ENCODE measurements around the gene SCNN1B.

Gene SCNN1B

GRCh38 chr16:23343643-23344612 is 41.8 kb downstream of the SCNN1B start:
- H3K27ac ChIP-seq (ENCODE audit: low read length) = no peak overlapping the region
- no peaks in the 10 kb centered on the region for H3K36me3 ChIP-seq (ENCODE audit: control insufficient read depth, low read depth, low read length)
- no peaks in the 10 kb centered on the region for H3K27me3 ChIP-seq (ENCODE audit: control insufficient read depth, insufficient read depth, low read length)
- no peaks in the 10 kb centered on the region for H3K9me3 ChIP-seq (ENCODE audit: control insufficient read depth, low read depth, low read length)
- H3K9ac ChIP-seq (ENCODE audit: low read length) = no peak overlapping the region
- peaks cover 3% of the 10 kb centered on the region for H3K4me1 ChIP-seq (ENCODE audit: control insufficient read depth, low read depth, low read length)
- H3K4me3 ChIP-seq (ENCODE audit: low read length) = no peak overlapping the region

DNA sequence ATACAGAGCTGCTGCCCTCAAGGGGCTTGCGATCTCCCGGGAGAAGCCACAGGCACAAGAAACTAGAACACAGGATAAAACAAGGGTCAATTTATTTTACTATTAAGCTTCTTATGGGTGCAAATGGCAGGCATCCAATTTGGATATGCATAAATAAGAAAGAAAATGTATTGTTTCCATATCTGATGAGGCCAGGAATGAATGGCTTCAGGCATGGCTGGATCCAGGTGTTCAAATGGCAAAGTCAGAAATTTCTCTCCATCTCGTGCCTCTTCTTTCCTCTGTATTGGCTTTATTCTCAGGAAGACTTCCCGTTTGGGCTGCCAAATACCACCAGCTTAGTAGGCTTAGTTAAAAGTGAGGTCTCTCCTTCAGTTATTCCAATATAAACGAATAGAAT is 43.1 kb downstream of the SCNN1B start:
- Histone ChIP-seq H3K27ac (ENCODE audit: low read length) (no peak overlapping the region), H3K4me1 (ENCODE audit: control insufficient read depth, low read depth, low read length) (peaks cover 3% of the 10 kb centered on the region), H3K9ac (ENCODE audit: low read length) (no peak overlapping the region), H3K4me3 (ENCODE audit: low read length) (no peak overlapping the region), H3K36me3 (ENCODE audit: control insufficient read depth, low read depth, low read length) (no peaks in the 10 kb centered on the region), H3K9me3 (ENCODE audit: control insufficient read depth, low read depth, low read length) (no peaks in the 10 kb centered on the region), H3K27me3 (ENCODE audit: control insufficient read depth, insufficient read depth, low read length) (no peaks in the 10 kb centered on the region)

DNA sequence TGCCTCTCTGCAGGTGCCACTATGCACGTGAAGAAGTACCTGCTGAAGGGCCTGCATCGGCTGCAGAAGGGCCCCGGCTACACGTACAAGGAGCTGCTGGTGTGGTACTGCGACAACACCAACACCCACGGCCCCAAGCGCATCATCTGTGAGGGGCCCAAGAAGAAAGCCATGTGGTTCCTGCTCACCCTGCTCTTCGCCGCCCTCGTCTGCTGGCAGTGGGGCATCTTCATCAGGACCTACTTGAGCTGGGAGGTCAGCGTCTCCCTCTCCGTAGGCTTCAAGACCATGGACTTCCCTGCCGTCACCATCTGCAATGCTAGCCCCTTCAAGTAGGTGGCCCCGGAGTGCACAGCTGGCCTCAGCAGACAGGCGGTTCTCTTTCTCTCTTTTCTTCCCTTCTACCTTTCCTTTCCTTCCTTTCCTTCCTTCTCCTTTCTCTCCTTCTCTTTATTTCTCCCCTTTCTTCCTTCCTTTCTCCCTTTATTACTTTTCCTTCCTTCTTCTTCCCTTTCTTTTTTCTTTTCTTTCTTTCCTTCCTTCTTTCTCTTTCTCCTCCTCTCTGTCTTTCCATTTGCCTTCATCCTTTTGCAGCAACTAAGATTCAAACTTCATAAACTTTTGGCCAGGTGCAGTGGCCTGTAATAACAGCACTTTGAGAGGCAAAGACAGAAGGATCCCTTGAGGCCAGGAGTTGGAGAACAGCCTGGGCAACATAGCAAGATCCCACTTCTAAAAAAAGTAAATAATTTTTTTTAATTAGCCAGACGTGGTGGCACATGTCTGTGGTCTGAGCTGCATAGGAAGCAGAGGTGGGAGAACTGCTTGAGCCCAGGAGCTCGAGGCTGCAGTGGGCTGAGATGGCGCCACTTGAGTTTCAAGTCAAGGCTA is 46.7 kb downstream of the SCNN1B start:
- Histone ChIP-seq H3K9ac (ENCODE audit: low read length) (no peak overlapping the region), H3K36me3 (ENCODE audit: control insufficient read depth, low read depth, low read length) (no peaks in the 10 kb centered on the region), H3K4me1 (ENCODE audit: control insufficient read depth, low read depth, low read length) (peaks cover 3% of the 10 kb centered on the region), H3K27ac (ENCODE audit: low read length) (no peak overlapping the region), H3K4me3 (ENCODE audit: low read length) (no peak overlapping the region), H3K9me3 (ENCODE audit: control insufficient read depth, low read depth, low read length) (no peaks in the 10 kb centered on the region), H3K27me3 (ENCODE audit: control insufficient read depth, insufficient read depth, low read length) (no peaks in the 10 kb centered on the region)

GRCh38 chr16:23351360-23351759 is 49.3 kb downstream of the SCNN1B start:
- Histone ChIP-seq H3K27me3 (ENCODE audit: control insufficient read depth, insufficient read depth, low read length) (no peaks in the 10 kb centered on the region), H3K36me3 (ENCODE audit: control insufficient read depth, low read depth, low read length) (no peaks in the 10 kb centered on the region), H3K9me3 (ENCODE audit: control insufficient read depth, low read depth, low read length) (no peaks in the 10 kb centered on the region), H3K9ac (ENCODE audit: low read length) (no peak overlapping the region), H3K4me3 (ENCODE audit: low read length) (no peak overlapping the region), H3K4me1 (ENCODE audit: control insufficient read depth, low read depth, low read length) (no peaks in the 10 kb centered on the region), H3K27ac (ENCODE audit: low read length) (no peak overlapping the region)

- no peak overlapping the region for H3K9ac ChIP-seq (ENCODE audit: low read length)
- H3K27ac ChIP-seq (ENCODE audit: low read length) = no peak overlapping the region
- H3K9me3 ChIP-seq (ENCODE audit: control insufficient read depth, low read depth, low read length) = no peaks in the 10 kb centered on the region
- H3K36me3 ChIP-seq (ENCODE audit: control insufficient read depth, low read depth, low read length) = no peaks in the 10 kb centered on the region
- H3K4me1 ChIP-seq (ENCODE audit: control insufficient read depth, low read depth, low read length) = no peaks in the 10 kb centered on the region
- H3K4me3 ChIP-seq (ENCODE audit: low read length) = no peak overlapping the region
- no peaks in the 10 kb centered on the region for H3K27me3 ChIP-seq (ENCODE audit: control insufficient read depth, insufficient read depth, low read length)
These were observed 51.3 kb downstream of the SCNN1B start for GRCh38 chr16:23353440-23353839.

- H3K27me3 ChIP-seq (ENCODE audit: control insufficient read depth, insufficient read depth, low read length) = no peaks in the 10 kb centered on the region
- no peak overlapping the region for H3K9ac ChIP-seq (ENCODE audit: low read length)
- H3K27ac ChIP-seq (ENCODE audit: low read length) = no peak overlapping the region
- no peaks in the 10 kb centered on the region for H3K4me1 ChIP-seq (ENCODE audit: control insufficient read depth, low read depth, low read length)
- no peaks in the 10 kb centered on the region for H3K36me3 ChIP-seq (ENCODE audit: control insufficient read depth, low read depth, low read length)
- no peaks in the 10 kb centered on the region for H3K9me3 ChIP-seq (ENCODE audit: control insufficient read depth, low read depth, low read length)
- no peak overlapping the region for H3K4me3 ChIP-seq (ENCODE audit: low read length)
These were observed 52.1 kb downstream of the SCNN1B start for GRCh38 chr16:23354246-23354645.

- Histone ChIP-seq H3K36me3 (ENCODE audit: control insufficient read depth, low read depth, low read length) (no peaks in the 10 kb centered on the region), H3K9ac (ENCODE audit: low read length) (no peak overlapping the region), H3K27me3 (ENCODE audit: control insufficient read depth, insufficient read depth, low read length) (no peaks in the 10 kb centered on the region), H3K9me3 (ENCODE audit: control insufficient read depth, low read depth, low read length) (no peaks in the 10 kb centered on the region), H3K4me3 (ENCODE audit: low read length) (no peak overlapping the region), H3K27ac (ENCODE audit: low read length) (no peak overlapping the region), H3K4me1 (ENCODE audit: control insufficient read depth, low read depth, low read length) (no peaks in the 10 kb centered on the region)
These were observed 53.1 kb downstream of the SCNN1B start for GRCh38 chr16:23355106-23355670.

- H3K27me3 ChIP-seq (ENCODE audit: control insufficient read depth, insufficient read depth, low read length) = no peaks in the 10 kb centered on the region
- no peaks in the 10 kb centered on the region for H3K9me3 ChIP-seq (ENCODE audit: control insufficient read depth, low read depth, low read length)
- H3K4me3 ChIP-seq (ENCODE audit: low read length) = no peak overlapping the region
- no peak overlapping the region for H3K9ac ChIP-seq (ENCODE audit: low read length)
- H3K4me1 ChIP-seq (ENCODE audit: control insufficient read depth, low read depth, low read length) = no peaks in the 10 kb centered on the region
- no peaks in the 10 kb centered on the region for H3K36me3 ChIP-seq (ENCODE audit: control insufficient read depth, low read depth, low read length)
- no peak overlapping the region for H3K27ac ChIP-seq (ENCODE audit: low read length)
These were observed 54.8 kb downstream of the SCNN1B start for GRCh38 chr16:23356941-23357340.

- Histone ChIP-seq H3K36me3 (ENCODE audit: control insufficient read depth, low read depth, low read length) (no peaks in the 10 kb centered on the region), H3K27me3 (ENCODE audit: control insufficient read depth, insufficient read depth, low read length) (no peaks in the 10 kb centered on the region), H3K4me1 (ENCODE audit: control insufficient read depth, low read depth, low read length) (no peaks in the 10 kb centered on the region), H3K4me3 (ENCODE audit: low read length) (no peak overlapping the region), H3K9ac (ENCODE audit: low read length) (no peak overlapping the region), H3K9me3 (ENCODE audit: control insufficient read depth, low read depth, low read length) (no peaks in the 10 kb centered on the region), H3K27ac (ENCODE audit: low read length) (no peak overlapping the region)
These were observed 55.7 kb downstream of the SCNN1B start for GRCh38 chr16:23357761-23358290.

GRCh38 chr16:23359092-23359760 is 57.1 kb downstream of the SCNN1B start:
- Histone ChIP-seq H3K4me1 (ENCODE audit: control insufficient read depth, low read depth, low read length) (no peaks in the 10 kb centered on the region), H3K4me3 (ENCODE audit: low read length) (no peak overlapping the region), H3K9me3 (ENCODE audit: control insufficient read depth, low read depth, low read length) (no peaks in the 10 kb centered on the region), H3K27ac (ENCODE audit: low read length) (no peak overlapping the region), H3K27me3 (ENCODE audit: control insufficient read depth, insufficient read depth, low read length) (no peaks in the 10 kb centered on the region), H3K9ac (ENCODE audit: low read length) (no peak overlapping the region), H3K36me3 (ENCODE audit: control insufficient read depth, low read depth, low read length) (no peaks in the 10 kb centered on the region)
